Right cardiac atrium (tissue), 5 donors: ENCODE data around the gene USP7. TPM values are rescaled to one million over a fixed set of nuclear protein-coding genes. Genes with fewer than 3 reads are reported as not detected.
A peak's percentile ranks its signal among the peaks of the same experiment; 100 is the strongest.

Experiments
- ATAC-seq, 2 donors: fragments of 200-7000 bp; cut with Tn5 transposase; one replicate each; pipeline versions ENCODE4 v1.8.0 to v1.9.1; 2020; ENCODE audit warnings: moderate library complexity in 2 of 2, mild to moderate bottlenecking in 1 of 2
- DNase-seq, 3 donors: peaks; one replicate each; pipeline ENCODE4 v3.0.0-alpha.2; 2020
- H3K27ac ChIP-seq: one replicate; pipeline ENCODE4 v1.5.1; 2013; ENCODE audit warnings: mild to moderate bottlenecking, low read length, control low read depth, moderate library complexity
- H3K27me3 ChIP-seq: one replicate; pipeline ENCODE4 v1.6.1; 2013; ENCODE audit not compliant: control insufficient read depth, insufficient read depth
- H3K4me1 ChIP-seq: one replicate; pipeline ENCODE4 v1.6.1; 2013; ENCODE audit warnings: low read length; ENCODE audit not compliant: control insufficient read depth, insufficient read depth
- H3K4me3 ChIP-seq: one replicate; pipeline ENCODE4 v1.5.1; 2013; ENCODE audit warnings: low read length, control low read depth
- H3K9me3 ChIP-seq: one replicate; pipeline ENCODE4 v1.6.1; 2013; ENCODE audit warnings: low read length; ENCODE audit not compliant: control insufficient read depth
- WGBS: extraction: QIAGEN DNeasy Blood & Tissue Kit; methylation state at CpG from one replicate; pipeline ENCODE4 v1.1.7; 2013; 5-methylcytosine and 5-hydroxymethylcytosine counted together
- intact Hi-C, 4 donors: fragments of 100-400 bp; cut with DNase I; formaldehyde crosslinking; loops; one replicate each; pipeline versions ENCODE4 v1.11.0 to v1.14.0; 2022 to 2023
- polyA plus RNA-seq: library from polyadenylated mRNA; stranded (reverse); fragments of 200-250 nt; gene quantifications from one replicate; pipeline ENCODE4 v1.2.3, GENCODE V29; 2013
- total RNA-seq, 4 donors: library from RNA; stranded (reverse); fragmentation: NEBNext Ultra II Directional; extraction: Animal tissue kit (Norgen Biotek cat#: 25700); gene quantifications; one replicate each; pipeline ENCODE4 v1.2.1, GENCODE V29; 2021
- donor health status: healthy with polysubstance abuse.
- donor health status: DM: no; HTN: yes; CAD: no.
- donor health status: DM: no; HTN: no; CAD: no.
- donor health status: DM: no; HTN: yes; CAD: no; lungs with severe emphysema.
- donor health status: DM: yes; HTN: yes; CAD: no.

USP7 gene
- total and polyA plus RNA-seq, 5 donors = 25.1 to 83.3 (median 68.1) TPM

DNA sequence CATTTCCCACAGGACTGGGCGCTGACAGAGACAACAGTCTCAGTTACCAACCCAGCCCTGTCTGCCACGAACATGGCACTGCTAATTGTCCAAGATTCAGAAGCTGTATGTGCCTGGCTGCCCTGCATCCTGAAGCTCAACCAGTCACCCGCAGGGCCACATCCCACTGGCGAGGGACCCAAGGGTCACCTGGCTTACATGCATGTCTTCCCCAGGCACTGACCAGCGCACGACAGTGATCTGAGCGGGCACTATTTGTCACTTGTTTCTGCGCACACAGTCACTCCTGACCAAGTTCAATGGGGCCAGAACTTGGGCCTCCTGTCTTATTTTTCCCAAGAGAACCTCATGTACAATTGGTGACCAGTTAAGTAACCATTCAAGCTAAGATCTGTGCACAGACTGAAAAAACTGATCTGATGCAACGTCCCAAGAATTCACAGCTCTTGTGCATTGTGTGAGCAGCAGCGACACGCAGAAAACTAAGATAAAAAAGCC, 13.1 kb downstream of the USP7 start:
- H3K9me3 ChIP-seq = no peaks in the 10 kb centered on the region
- H3K27ac ChIP-seq = no peak overlapping the region
- WGBS = 57% methylated on average over 11 of the region's 11 CpGs
- H3K4me3 ChIP-seq = no peak overlapping the region
- DNase-seq (no peak), ATAC-seq (peak in 1 of 2 donors; percentile 47)
- peaks cover 34% of the 10 kb centered on the region for H3K4me1 ChIP-seq
- intact Hi-C loops = no loop called here
- H3K27me3 ChIP-seq = no peaks in the 10 kb centered on the region

GRCh38 chr16:8949536-8950418, 13.9 kb downstream of the USP7 start:
- H3K4me3 ChIP-seq = no peak overlapping the region
- ATAC-seq = no peak
- peaks cover 34% of the 10 kb centered on the region for H3K4me1 ChIP-seq
- H3K9me3 ChIP-seq = no peaks in the 10 kb centered on the region
- no peak for DNase-seq
- WGBS = 71% methylated on average over 6 of the region's 6 CpGs
- no peaks in the 10 kb centered on the region for H3K27me3 ChIP-seq
- H3K27ac ChIP-seq = no peak overlapping the region
- intact Hi-C loops = no loop called here

- peaks cover 37% of the 10 kb centered on the region for H3K4me1 ChIP-seq
- H3K27me3 ChIP-seq = no peaks in the 10 kb centered on the region
- H3K27ac ChIP-seq = no peak overlapping the region
- no peak overlapping the region for H3K4me3 ChIP-seq
- no peak for ATAC-seq
- 73% methylated on average over 5 of the region's 5 CpGs for WGBS
- no peaks in the 10 kb centered on the region for H3K9me3 ChIP-seq
- no peak for DNase-seq
- intact Hi-C loops = no loop called here
Observed at GRCh38 chr16:8948831-8949230, 14.9 kb downstream of the USP7 start.

DNA sequence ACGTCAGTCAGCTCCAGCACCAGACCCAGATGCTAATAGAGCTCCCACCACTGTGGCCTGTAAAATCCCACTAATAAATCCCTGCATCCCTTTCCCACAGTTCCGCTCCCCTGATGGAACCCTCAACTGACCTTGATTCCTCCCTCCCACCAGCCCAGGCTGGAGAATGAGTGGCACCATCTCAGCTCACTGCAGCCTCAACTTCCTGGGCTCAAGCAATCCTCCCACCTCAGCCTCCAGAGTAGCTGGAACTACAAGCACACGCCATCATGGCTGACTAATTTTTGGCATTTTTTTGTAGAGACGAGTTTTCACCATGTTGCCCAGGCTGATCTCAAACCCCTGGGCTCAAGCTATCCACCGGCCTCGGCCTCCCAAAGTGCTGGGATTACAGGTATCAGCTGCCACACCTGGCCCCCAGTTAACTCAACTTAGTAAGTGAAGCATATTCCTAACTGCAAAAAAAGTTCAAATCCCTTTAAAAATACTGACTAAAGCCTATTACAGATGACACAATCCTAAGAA, 15.6 kb downstream of the USP7 start:
- WGBS = 88% methylated on average over 6 of the region's 6 CpGs
- H3K27me3 ChIP-seq = no peaks in the 10 kb centered on the region
- ATAC-seq (no peak), DNase-seq (no peak)
- no peak overlapping the region for H3K27ac ChIP-seq
- intact Hi-C loops = no loop called here
- no peak overlapping the region for H3K4me3 ChIP-seq
- peaks cover 39% of the 10 kb centered on the region for H3K4me1 ChIP-seq
- no peaks in the 10 kb centered on the region for H3K9me3 ChIP-seq

GRCh38 chr16:8946544-8946943, 17.2 kb downstream of the USP7 start:
- Histone ChIP-seq H3K4me1 (peaks cover 40% of the 10 kb centered on the region), H3K27me3 (no peaks in the 10 kb centered on the region), H3K9me3 (no peaks in the 10 kb centered on the region), H3K27ac (no peak overlapping the region), H3K4me3 (no peak overlapping the region)
- DNase-seq (peak in 1 of 3 donors; percentile 55), ATAC-seq (no peak)
- intact Hi-C loops = no loop called here
- WGBS = 73% methylated on average over 6 of the region's 6 CpGs

GRCh38 chr16:8945626-8946296, 17.9 kb downstream of the USP7 start:
- Histone ChIP-seq H3K27ac (no peak overlapping the region), H3K9me3 (no peaks in the 10 kb centered on the region), H3K27me3 (no peaks in the 10 kb centered on the region), H3K4me3 (no peak overlapping the region), H3K4me1 (peaks cover 34% of the 10 kb centered on the region)
- 85% methylated on average over 3 of the region's 3 CpGs for WGBS
- intact Hi-C loops = no loop called here
- ATAC-seq = no peak
- DNase-seq = no peak

- ATAC-seq (no peak), DNase-seq (no peak)
- intact Hi-C loops = no loop called here
- no peak overlapping the region for H3K27ac ChIP-seq
- no peaks in the 10 kb centered on the region for H3K9me3 ChIP-seq
- H3K4me3 ChIP-seq = no peak overlapping the region
- 53% methylated on average over 5 of the region's 5 CpGs for WGBS
- peaks cover 31% of the 10 kb centered on the region for H3K4me1 ChIP-seq
- H3K27me3 ChIP-seq = no peaks in the 10 kb centered on the region
Observed at GRCh38 chr16:8943966-8944759, 19.5 kb downstream of the USP7 start.

- DNase-seq (no peak), ATAC-seq (no peak)
- intact Hi-C loops = no loop called here
- Histone ChIP-seq H3K27ac (no peak overlapping the region), H3K4me1 (peaks cover 33% of the 10 kb centered on the region), H3K4me3 (no peak overlapping the region), H3K9me3 (no peaks in the 10 kb centered on the region), H3K27me3 (no peaks in the 10 kb centered on the region)
- 72% methylated on average over 14 of the region's 14 CpGs for WGBS
Observed at GRCh38 chr16:8943001-8943763, 20.5 kb downstream of the USP7 start.

DNA sequence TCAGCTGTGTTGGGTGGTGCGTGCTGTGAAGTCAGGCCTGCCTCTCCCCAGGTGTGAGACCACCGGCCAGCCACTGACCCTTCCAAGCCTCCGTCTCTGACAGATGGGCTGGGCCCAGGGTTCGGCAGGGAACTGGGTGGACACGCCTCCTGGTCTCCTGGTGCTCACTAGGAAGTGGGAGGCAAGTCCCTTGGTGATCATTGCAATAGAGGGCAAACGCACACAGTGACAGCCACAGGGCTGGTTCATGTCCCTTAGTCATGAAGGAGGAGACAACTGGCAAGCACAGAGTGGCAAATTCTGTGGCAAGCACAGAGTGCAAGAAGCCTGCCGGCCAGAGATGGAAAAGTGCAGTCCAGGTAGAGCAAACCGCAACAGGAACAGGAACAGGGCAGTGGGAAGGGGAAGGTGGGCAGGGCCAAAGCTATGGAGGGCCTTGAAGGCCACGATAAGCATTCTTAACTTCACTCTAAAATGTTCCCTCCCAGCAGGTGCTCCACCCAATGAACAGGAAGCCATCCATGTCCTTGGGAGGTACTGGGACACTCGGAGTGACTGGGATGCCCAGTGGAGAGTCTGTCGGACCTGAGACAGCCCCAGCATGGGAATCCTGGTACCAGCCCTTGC, 21.9 kb downstream of the USP7 start:
- 73% methylated on average over 10 of the region's 11 CpGs for WGBS
- intact Hi-C loops = no loop called here
- peaks cover 27% of the 10 kb centered on the region for H3K4me1 ChIP-seq
- ATAC-seq (peak; percentile 19 to 23), DNase-seq (no peak)
- no peak overlapping the region for H3K4me3 ChIP-seq
- H3K27ac ChIP-seq = no peak overlapping the region
- no peaks in the 10 kb centered on the region for H3K27me3 ChIP-seq
- no peaks in the 10 kb centered on the region for H3K9me3 ChIP-seq

- WGBS = 60% methylated on average over 4 of the region's 4 CpGs
- Histone ChIP-seq H3K27ac (no peak overlapping the region), H3K4me1 (peaks cover 24% of the 10 kb centered on the region), H3K27me3 (no peaks in the 10 kb centered on the region), H3K4me3 (no peak overlapping the region), H3K9me3 (no peaks in the 10 kb centered on the region)
- DNase-seq (no peak), ATAC-seq (no peak)
- intact Hi-C loops = no loop called here
Observed at GRCh38 chr16:8937803-8938202, 25.9 kb downstream of the USP7 start.
